Tibial artery (tissue), 4 donors: ENCODE measurements around the gene TLX1.

Experiments used
- DNase-seq, 2 donors: peaks; one replicate each; pipeline ENCODE4 v3.0.0-alpha.2; 2019
- H3K27ac ChIP-seq, 2 donors: fragments of 200-600 bp; sonication (generic) in 1 of 2; 1 replicate in 1 of 2; 2 replicates in 1 of 2; pipeline ENCODE4 v1.5.1; 2018 to 2019; ENCODE audit warnings: mild to moderate bottlenecking in 1 of 2
- H3K27me3 ChIP-seq, 2 donors: fragments of 200-600 bp; sonication (generic) in 1 of 2; one replicate each; pipeline versions ENCODE4 v1.5.1 to v1.6.0; 2016 to 2019
- H3K36me3 ChIP-seq, 3 donors: fragments of 200-600 bp; sonication (generic) in 2 of 3; one replicate each; pipeline ENCODE4 v1.5.1; 2016 to 2019; ENCODE audit warnings: mild to moderate bottlenecking in 2 of 3
- H3K4me1 ChIP-seq, 4 donors: fragments of 200-600 bp; sonication (generic) in 2 of 4; 1 replicate in 3 of 4; 2 replicates in 1 of 4; pipeline ENCODE4 v1.5.1; 2016 to 2019
- H3K4me3 ChIP-seq, 2 donors: fragments of 200-600 bp; sonication (generic) in 1 of 2; 1 replicate in 1 of 2; 2 replicates in 1 of 2; pipeline ENCODE4 v1.5.1; 2018 to 2019; ENCODE audit warnings: mild to moderate bottlenecking in 2 of 2
- H3K9me3 ChIP-seq, 3 donors: fragments of 200-600 bp; sonication (generic) in 1 of 3; one replicate each; pipeline ENCODE4 v1.5.1; 2016 to 2019
- CTCF ChIP-seq, 2 experiments: fragments of 200-600 bp in 1 of 2; fragments of 450-650 bp in 1 of 2; IDR thresholded peaks; one replicate each; pipeline ENCODE4 v1.5.1; 2017 to 2019; ENCODE audit warnings: antibody characterized with exemption in 2 of 2, mild to moderate bottlenecking in 1 of 2, moderate library complexity in 1 of 2
- intact Hi-C: fragments of 100-400 bp; cut with DNase I; formaldehyde crosslinking; loops from one replicate; pipeline ENCODE4 v1.15.0; 2023; ENCODE audit warnings: low total_unique reads

Gene TLX1

GRCh38 chr10:101112799-101113594 is 18.1 kb upstream of the TLX1 start:
- no peak for TF ChIP-seq CTCF (IDR thresholded peaks at IDR 0.05)

GRCh38 chr10:101113890-101114403 is 17.2 kb upstream of the TLX1 start:
- Histone ChIP-seq H3K27ac (no peak overlapping the region), H3K4me3 (no peak overlapping the region), H3K36me3 (no peaks in the 10 kb centered on the region), H3K27me3 (peaks cover 0 to 72% of the 10 kb centered on the region in 2 donors), H3K4me1 (no peaks in the 10 kb centered on the region), H3K9me3 (no peaks in the 10 kb centered on the region)
- TF ChIP-seq CTCF (IDR thresholded peaks at IDR 0.05) = no peak
- intact Hi-C loops = no loop called here
- no peak for DNase-seq

More at GRCh38 chr10:101112799-101113594, 18.1 kb upstream of the TLX1 start:
- Histone ChIP-seq H3K4me1 (no peaks in the 10 kb centered on the region), H3K4me3 (no peak overlapping the region), H3K9me3 (no peaks in the 10 kb centered on the region), H3K27ac (no peak overlapping the region), H3K36me3 (no peaks in the 10 kb centered on the region), H3K27me3 (peaks cover 0 to 77% of the 10 kb centered on the region in 2 donors)
- intact Hi-C loops = no loop called here
- no peak for DNase-seq

GRCh38 chr10:101114646-101115045 is 16.5 kb upstream of the TLX1 start:
- H3K27ac ChIP-seq = no peak overlapping the region
- no peaks in the 10 kb centered on the region for H3K4me1 ChIP-seq
- peaks cover 0 to 72% of the 10 kb centered on the region in 2 donors for H3K27me3 ChIP-seq
- no peak for TF ChIP-seq CTCF (IDR thresholded peaks at IDR 0.05)
- H3K4me3 ChIP-seq = no peak overlapping the region
- no peaks in the 10 kb centered on the region for H3K9me3 ChIP-seq
- DNase-seq = no peak
- intact Hi-C loops = no loop called here
- no peaks in the 10 kb centered on the region for H3K36me3 ChIP-seq

- H3K27me3 ChIP-seq = peaks cover 0 to 73% of the 10 kb centered on the region in 2 donors
- H3K4me3 ChIP-seq = no peak overlapping the region
- intact Hi-C loops = no loop called here
- H3K36me3 ChIP-seq = no peaks in the 10 kb centered on the region
- peaks cover 0 to 11% (median 7%) of the 10 kb centered on the region in 4 donors for H3K4me1 ChIP-seq
- H3K27ac ChIP-seq = no peak overlapping the region
- no peak for DNase-seq
- no peaks in the 10 kb centered on the region for H3K9me3 ChIP-seq
- no peak for TF ChIP-seq CTCF (IDR thresholded peaks at IDR 0.05)
Measured at GRCh38 chr10:101116754-101117153, 14.3 kb upstream of the TLX1 start.

GRCh38 chr10:101118031-101118430 is 13.1 kb upstream of the TLX1 start:
- Histone ChIP-seq H3K27ac (no peak overlapping the region), H3K36me3 (no peaks in the 10 kb centered on the region), H3K4me3 (no peak overlapping the region), H3K9me3 (no peaks in the 10 kb centered on the region), H3K4me1 (peaks cover 0 to 20% (median 14%) of the 10 kb centered on the region in 4 donors), H3K27me3 (peaks cover 0 to 74% of the 10 kb centered on the region in 2 donors)
- no peak for DNase-seq
- no peak for TF ChIP-seq CTCF (IDR thresholded peaks at IDR 0.05)
- intact Hi-C loops = no loop called here
